ENCODE data around the gene LOXHD1.

The LOXHD1 gene

DNA sequence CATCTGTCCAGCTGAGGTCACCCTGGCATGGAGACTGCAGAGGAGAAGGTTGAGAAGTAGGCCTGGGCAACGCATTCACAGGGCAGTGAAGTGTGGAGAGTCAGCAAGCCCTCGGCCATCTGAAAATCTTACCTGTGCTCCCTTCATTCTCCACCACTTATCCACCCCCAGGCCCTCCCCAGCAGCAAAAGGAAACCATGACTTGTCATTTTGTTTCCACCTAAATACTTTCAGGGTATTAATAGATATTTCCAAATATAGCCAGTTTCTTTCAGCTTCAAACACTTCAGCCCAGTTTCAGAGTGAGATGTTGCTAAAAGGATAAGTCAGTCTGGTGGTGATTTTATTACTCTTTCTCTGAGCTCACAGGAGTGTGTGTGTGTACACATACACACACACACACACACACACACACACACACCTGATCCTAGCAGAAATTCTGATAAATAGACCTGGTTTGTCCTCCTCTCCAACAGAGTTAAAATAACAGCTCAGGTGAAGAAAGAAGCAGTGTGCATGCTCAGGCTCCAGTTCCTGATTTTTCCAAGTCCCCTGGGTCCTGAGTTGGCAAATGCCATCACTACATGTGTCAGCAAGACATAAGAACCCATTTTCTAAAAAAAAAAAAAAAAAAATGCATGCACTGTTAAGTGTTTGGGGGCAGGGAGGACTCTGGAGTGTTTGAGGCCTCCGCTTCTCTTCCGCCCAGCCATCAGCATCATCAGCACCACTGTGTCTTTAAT is 82.8 kb downstream of the LOXHD1 start:
- DNase-seq: no peak

DNA sequence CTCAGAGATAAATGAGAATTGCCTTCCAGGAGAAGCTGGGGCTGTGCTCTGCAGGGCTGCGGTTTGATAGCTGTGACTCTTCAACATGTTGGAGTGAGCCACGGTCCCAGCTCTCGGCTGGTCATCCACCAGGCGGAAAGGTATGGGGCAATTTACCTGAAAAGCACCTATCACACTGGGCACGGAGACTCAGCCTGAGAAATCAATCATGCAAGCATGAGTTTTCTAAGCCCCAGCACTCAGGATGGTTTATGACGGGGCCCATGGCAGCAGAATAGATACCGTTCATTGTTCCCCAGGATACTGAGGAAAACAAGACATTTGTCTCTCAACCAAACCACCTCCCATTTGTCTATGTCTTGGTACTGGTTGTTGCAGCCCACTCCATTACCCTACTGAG is 83.9 kb downstream of the LOXHD1 start:
- DNase-seq: no peak

DNA sequence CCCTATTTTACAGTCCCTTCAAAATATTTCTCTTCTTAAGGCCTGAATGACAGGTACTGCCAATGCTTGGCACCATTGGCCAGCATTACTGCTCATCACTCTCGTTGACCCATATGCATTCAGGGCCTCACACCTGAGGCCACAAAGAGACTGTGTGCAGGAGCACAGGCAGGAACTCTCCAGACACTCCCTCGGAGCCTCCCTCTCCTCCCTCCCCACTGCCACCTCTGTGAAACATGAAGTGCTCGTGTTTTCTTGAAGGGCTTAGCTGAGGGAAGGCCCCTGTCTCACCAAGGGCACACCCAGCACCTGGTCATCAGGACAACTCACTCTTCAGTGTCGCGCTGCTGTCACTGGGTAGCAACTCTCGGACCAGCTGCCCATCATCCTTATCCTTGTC is 85.3 kb downstream of the LOXHD1 start:
- DNase-seq: no peak

DNA sequence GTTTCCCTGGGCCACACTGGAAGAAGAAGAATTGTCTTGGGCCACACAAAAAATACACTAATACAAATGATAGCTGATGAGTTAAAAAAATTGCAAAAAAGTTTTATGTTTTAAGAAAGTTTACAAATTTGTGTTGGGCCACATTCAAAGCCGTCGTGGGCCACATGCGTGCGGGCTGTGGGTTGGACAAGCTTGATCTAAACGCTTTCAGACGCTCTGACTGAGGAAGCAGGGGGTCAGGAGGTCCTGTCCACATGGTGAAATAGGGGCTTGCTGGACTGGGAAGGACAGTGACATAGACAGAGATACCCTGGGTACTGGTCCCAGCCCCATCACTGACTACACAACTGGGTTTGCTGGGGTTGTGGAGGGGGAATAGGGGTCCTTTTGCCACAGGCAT is 86.4 kb downstream of the LOXHD1 start:
- DNase-seq: no peak

DNA sequence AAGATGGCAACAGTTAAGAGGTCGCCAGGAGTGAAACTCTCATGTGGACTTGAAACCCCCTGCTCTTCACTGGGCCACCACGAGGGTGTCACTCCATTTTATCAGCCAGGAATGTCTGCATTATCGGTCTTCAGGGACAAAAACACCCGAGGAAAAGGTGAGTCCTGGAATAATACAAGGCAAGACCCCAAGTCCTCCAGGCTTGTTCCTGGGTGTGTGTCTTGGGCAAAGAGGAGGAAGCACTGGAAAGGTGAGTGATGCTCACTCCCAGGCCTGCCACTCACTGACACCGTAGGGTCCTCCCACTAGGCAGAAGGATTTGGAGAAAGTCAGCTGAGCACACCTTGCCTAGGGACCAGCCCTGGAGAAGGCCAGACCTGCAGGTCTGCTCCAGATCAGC is 86.9 kb downstream of the LOXHD1 start:
- DNase-seq: no peak

DNA sequence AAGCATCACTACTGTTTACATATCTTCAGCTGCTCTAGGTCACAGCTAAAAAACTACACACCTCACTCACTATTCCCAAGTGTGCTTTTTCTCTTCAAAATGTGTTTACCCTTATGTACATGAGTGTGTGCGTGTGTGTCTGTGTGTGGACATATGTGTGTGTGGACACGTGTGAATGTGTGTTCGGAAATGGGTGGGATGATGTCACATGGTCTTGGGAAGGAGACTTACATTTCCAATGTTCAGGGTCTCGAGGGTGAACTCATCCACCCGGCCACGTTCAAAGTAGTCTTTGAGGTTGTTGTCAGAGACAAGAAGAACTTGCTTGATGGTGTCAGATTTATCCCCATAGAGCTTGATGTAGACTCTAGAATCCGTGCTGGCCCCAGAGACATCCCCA is 87.8 kb downstream of the LOXHD1 start:
- DNase-seq: no peak

DNA sequence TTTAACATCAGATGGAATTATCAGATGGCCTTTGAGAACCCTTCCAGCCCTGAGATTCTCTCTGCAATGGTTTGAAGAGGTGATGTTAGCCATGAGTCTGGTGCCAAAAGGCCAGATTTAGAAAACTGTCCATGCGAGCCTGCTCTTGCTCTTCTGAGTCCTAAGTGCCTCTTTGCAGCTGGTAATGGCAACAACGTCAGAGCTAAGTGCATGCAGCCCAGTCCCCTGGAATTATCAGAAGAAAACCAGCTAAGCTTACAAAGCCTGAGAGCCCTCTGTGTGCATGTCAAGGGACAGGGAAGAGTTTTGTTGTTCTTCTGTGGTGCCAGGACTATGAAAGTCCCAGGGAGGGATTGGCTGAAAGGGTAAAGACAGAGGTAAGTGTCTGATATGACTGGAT is 89.8 kb downstream of the LOXHD1 start:
- DNase-seq: no peak

DNA sequence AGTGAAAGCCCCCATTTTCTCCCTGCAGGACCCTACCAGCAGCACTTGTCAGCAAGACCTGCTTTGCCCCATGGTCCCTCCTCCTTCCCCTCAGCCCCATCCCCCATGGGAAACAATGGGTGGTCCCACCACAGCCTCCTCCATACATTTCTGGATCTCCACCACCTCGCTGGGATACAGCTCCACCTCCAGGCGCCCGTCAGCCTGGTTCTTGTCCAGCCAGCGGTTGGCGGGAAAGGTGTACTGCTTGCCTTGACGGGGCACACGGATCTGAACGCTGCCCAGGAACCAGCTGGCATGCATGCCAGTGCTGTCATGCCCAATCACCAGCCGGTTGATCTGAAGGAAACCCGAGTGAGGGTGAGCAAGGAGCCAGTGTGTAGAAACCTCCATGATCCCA is 90.9 kb downstream of the LOXHD1 start:
- no peak for DNase-seq

DNA sequence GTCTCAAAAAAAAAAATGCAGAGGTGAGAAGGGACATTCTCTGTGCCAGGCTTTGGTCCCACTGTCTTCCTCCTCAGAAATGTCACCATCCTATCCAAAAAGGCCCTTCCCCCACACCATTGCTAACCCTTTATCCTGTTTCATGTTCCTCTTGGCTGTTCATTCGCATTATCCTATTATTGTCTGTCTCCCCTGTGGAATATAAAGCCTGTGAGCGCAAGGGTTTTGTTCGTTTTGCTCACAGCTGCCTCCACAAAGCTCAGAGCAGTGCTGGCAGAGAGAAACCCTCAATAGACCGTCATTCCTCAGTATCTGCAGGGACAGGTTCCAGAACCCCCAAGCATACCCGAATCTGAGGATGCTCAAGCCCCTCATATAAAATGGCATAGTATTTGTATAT is 91.8 kb downstream of the LOXHD1 start:
- DNase-seq: no peak

DNA sequence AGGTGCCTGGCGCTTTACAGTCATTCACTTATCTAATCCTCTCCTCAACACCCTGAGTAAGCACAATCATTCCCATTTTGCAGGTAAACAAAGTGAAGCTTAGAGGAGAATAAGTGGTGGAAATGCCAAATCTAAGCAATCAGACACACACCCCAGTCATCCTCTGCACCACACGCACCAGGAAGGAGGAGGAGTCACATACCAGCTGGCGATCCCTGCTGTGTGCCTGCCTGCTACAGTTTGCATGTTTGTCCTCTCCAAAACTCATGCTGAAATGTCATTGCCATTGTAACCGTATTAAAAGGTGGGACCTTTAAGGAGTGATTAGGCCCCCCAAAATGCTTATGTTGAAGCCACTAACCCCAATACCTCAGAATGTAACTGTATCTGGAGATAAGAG is 93.7 kb downstream of the LOXHD1 start:
- no peak for DNase-seq

DNA sequence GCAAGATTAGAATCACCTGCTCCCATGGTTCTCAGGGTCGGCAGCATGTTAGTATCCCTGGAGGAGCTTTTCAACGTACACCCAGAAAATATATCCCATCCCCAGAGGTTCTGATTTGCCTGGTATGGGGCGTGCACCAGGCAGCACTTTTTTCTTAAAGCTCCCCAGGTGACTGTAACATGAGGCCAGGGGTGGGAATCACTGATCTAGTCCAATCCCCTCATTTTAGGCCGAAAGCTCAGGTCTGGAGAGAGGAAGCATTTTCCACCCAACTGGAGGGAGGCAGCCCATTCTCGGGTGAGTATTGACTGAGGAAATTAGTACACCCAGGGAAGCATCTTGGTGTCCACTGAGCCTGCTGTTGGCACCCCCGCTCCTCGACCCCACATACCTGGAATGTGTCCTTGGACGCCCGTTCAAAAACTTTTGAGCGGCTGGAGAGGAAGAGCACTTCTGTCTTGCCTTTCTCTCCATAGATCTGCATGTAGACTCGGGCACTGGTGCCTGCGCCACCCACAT is 94.3 kb downstream of the LOXHD1 start:
- no peak for DNase-seq

DNA sequence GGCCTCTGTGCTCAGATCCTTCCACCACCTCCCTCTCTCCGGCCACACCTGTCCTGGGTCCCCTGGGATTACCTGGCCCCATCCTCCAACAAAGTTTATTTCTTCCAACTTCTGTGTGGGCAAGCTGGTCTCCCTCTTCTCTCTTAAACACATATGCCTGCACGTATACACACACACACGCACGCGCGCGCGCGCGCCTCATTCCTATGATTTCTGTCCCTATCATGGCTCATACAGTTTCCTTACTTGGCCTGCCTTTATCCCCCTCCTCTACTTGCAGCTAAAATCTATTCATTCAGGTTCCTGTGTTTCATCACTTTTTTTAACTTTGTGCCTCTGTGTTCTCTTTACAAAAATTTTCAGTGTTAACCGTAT is 96.4 kb downstream of the LOXHD1 start:
- no peak for DNase-seq

DNA sequence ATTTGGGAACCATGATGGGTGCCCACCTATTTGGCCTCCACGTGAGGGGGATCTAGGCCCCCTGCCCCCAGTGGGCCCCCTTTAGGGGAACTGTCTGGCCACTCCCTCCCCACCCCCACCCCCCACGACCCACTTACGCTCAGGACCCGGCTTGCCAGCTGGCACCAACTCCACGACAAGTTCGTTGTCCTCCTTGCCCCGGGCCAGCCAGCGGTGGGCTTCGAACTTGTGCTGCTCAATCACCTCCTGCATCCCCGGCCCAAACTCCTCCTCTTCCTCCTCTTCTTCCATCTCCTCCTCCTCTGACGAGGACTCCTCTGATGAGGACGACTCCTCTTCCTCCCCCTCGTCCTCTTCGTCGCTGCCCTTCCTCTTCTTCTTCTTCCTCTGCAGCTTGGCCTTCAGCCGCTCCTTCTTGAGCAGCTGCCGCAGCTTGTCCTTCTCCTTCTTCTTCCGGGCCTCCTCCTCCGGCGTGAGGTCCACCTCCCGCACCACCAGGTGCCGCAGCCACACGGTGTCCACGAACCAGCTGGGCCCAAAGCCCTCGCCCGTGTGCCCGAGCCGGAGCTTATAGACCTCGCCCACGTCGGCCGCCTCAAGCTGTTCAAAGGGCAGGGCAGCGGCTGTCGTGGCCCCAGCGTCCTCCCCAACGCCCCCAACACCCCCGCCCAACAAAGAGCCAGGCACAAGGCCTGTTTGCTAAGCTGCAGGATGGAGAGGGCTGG is 96.9 kb downstream of the LOXHD1 start:
- DNase-seq: no peak

DNA sequence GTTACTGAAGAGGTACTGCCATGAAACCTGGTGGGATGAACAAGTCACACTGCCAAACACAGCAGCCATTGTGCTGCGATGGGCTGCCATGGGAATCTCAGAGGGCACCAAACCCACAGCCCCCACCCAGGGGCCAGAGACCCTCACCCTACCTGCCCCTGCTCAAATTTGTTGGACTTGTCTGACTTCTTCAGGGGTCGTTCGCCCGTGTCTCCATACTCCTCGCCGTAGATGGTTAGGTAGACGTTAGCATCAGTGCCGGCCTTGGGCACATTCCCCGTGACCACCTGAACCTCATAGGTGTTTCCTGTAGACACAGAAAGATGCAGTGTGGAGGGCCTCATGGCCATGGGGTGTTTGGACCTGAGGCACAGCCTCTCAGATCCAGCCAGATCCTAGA is 97.7 kb downstream of the LOXHD1 start:
- DNase-seq: no peak

DNA sequence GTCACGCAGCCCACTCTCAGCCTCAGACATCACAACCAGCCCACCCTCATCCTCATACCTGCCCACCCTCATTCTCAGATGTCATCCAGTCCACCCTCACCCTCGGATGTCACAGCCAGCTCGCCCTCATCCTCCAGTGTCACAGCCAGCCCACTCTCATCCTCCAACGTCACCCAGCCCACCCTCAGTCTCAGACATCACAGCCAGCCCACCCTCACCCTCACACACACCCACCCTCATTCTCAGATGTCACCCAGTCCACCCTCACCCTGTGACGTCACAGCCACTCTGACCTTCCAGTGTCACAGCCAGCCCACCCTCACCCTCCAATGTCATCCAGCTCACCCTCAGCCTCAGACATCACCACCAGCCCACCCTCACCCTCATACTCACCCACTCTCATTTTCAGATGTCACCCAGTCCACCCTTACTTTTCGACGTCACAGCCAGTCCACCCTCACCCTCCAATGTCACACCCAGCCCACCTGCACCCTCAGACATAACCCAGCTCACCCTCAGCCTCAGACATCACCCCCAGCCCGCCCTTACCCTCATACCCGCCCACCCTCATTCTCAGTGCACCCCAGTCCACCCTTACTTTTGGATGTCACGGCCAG is 100.3 kb downstream of the LOXHD1 start:
- DNase-seq: no peak

DNA sequence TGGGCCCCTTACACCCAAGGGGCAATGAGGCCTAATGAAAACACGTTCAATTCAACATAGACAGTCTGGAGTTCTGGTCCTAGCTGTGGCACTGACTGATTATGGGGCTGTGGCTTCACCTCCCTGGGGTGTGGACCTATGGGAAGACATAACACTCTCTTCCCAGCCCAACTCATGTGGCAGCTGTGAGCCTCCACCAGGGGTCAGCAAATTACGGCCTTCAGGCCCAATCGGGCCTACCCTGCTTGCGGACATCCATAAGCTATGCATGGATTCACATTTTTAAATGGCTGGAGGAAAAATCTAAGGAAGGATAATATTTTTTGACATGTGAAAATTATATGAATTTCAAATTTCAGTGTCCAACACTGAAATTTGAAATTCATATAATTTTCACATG is 101.3 kb downstream of the LOXHD1 start:
- DNase-seq: no peak

DNA sequence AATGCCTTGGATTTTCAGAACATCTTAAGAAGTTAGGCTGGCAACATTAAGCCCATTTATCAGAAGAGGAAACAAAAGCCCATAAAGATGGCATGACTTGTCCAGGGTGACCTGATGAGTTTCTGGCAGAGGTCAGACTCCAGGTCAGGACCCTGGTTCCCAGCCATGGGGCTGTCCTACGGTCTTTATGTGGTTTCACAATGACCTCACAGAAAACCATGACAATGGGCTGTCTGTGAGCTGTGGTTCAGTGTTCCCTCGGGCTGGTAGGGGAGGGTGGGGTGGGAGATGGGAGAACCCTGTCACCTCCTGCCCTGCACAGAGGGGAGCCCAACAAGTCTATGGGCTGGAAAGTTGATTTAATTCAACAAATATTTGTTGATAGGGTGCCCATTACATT is 101.8 kb downstream of the LOXHD1 start:
- no peak for DNase-seq

DNA sequence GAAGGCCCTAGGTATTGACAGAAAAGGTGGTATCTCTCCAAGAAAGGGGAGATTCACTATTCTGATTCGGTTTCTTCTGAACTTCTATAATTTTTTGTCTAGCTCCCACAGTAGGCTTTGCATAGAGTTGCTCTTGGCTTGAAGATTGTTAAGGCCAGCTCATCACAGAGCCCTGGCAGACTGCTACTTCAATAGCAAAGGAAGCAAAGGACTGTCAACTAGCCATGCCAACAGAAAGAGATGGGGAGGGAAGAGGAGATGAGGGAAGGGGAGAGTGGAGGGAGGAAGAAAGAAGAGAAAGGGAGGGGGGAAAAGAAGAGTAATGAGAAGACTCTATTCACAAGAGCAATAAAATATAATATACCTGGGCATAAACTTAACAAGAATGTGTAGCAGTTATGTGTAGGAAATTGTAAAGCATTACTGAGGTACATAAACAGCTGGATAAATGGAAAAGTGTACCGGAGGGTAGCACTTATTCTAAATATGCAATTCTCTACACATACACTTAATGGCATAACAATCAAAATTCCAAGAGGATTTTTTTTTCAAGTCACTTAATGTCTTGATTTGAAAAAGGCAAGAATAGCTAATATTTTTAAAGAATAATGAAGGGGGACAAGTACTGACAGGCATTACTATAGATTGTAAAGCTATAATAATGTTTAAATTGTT is 102.5 kb downstream of the LOXHD1 start:
- DNase-seq: no peak

DNA sequence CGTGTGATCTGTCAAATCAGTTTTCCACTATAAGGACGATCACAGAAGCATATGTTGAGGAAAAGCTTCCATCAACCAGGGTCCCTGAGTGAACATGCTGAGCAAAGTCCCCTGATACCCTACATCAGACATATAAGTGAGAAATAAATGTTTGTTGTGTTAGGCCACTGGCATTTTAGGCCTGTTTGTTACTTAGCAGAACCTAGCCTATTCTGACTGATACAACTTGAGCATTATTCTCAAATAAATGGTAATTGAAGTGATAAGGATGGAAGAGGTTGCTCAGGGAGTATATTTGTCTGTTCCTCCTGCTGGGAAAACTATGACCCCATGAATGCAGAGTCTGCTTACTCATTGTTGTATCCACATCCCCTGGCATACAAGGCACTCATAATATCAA is 106.4 kb downstream of the LOXHD1 start:
- DNase-seq: no peak

DNA sequence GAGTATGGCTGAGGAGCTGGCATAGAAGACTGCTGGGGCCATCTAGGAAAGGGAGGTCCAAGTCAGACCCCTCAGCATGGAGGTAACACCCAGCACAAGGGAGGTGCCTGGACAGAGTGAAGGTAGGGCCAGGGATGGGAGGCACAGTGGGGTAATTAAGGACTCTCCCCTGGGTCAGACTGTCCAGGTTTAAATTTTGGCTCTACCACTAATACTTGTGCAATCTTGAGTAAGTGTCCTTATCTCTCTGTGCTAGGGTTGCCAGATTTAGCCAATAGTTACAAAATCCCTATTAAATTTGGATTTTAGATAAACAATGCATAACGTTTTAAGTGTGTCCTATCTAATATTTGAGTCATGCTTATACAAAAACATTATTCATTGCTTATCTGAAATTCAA is 109.5 kb downstream of the LOXHD1 start:
- no peak for DNase-seq

DNA sequence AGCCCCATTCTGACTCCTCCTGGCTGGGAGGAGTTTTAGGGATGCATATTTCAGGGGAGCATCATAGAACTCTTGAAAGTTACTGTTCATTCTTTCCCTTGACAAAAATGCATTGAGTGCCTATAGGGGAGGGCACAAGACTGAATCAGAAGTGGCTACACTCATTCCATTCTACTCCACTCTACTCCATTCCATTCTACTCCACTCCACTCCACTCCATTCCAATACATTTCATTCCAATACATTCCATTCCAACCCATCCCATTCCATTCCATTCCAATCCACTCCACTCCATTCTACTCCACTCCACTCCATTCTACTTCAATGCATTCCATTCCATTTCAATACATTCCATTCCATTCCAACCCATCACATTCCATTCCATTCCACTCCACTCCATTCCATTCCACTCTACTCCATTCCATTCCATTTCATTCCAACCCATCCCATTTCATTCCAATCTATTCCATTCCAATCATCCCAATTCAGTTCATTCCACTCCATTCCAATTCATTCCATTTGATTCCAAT is 110.8 kb downstream of the LOXHD1 start:
- no peak for DNase-seq

DNA sequence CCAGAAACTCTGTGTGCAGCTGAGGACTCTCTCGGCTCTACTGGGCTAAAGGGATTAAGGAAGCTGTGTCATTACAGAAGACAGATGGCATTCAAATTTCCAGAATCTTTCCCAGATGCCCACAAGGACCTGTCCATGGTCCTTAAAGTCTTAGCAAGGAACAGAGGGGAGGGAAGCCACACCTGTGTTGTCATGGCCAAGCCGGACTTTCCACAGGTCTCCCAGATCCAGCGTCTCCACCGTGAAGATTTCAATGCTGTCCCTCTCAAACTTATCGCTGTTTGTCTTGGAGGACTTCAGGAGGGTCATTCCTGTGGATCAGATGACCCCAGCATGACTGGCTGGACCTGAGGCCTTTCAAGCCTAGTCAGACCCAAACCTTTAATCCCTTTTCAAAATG is 114.5 kb downstream of the LOXHD1 start:
- no peak for DNase-seq

DNA sequence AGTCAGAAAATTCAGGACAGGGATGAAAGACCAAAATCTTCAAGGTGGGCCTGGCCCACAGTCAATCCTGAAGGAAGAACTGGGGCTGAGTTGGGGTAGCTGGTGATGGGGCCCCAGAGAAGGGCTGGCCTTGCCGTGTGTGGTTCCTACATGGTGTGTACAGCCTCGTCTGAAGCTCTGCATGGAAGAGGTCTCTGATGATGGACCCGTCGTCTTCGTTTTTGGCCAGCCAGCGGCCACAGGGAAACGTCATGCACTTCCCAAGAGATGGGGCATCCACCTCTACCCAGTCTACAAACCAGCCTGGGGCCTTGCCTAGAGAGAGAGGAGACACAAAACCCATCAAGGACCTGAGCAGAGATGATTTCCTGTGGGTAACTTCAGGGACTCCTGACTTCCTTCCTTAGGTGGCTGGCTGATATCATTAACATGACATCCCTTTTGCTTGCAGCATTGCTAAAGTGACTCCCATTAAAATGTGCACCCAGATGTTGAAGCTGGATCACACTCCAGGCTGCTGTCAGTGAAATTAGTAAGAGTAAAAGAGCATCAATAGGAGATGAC is 115.3 kb downstream of the LOXHD1 start:
- no peak for DNase-seq
